ENCODE data around the gene STAT6.
"Not testable (repeated sequence)": the region's sequence is repeated elsewhere in the genome, so short reads cannot be mapped to it uniquely, and the experiment has no call there.

Gene STAT6

GRCh38 chr12:57127101-57127725 is 16.1 kb upstream of the STAT6 start:
- DNase-seq (ENCODE audit: low read depth), result peak; percentile 12

GRCh38 chr12:57126561-57126960 is 15.4 kb upstream of the STAT6 start:
- DNase-seq (ENCODE audit: low read depth), result no peak

- no peak for DNase-seq (ENCODE audit: low read depth)
These were observed 14.9 kb upstream of the STAT6 start for GRCh38 chr12:57126061-57126460.

- peak; percentile 61 for DNase-seq (ENCODE audit: low read depth)
These were observed 13.2 kb upstream of the STAT6 start for GRCh38 chr12:57124261-57124877.

GRCh38 chr12:57123813-57124212 is 12.7 kb upstream of the STAT6 start:
- DNase-seq (ENCODE audit: low read depth), result no peak

- not testable (repeated sequence) for DNase-seq (ENCODE audit: low read depth)
These were observed 9.6 kb upstream of the STAT6 start for GRCh38 chr12:57120718-57121117.

- no peak for DNase-seq (ENCODE audit: low read depth)
These were observed 8.3 kb upstream of the STAT6 start for GRCh38 chr12:57119294-57120085.

- no peak for DNase-seq (ENCODE audit: low read depth)
These were observed 7.6 kb upstream of the STAT6 start for GRCh38 chr12:57118711-57119271.

GRCh38 chr12:57116580-57117281 is 5.6 kb upstream of the STAT6 start:
- no peak for DNase-seq (ENCODE audit: low read depth)

- no peak for DNase-seq (ENCODE audit: low read depth)
These were observed 1.5 kb upstream of the STAT6 start for GRCh38 chr12:57112492-57113294.

GRCh38 chr12:57110104-57111030 is 795 bp downstream of the STAT6 start:
- peak; percentile 64 for DNase-seq (ENCODE audit: low read depth)

- DNase-seq (ENCODE audit: low read depth), result no peak
These were observed 1.7 kb downstream of the STAT6 start for GRCh38 chr12:57109207-57110103.

- DNase-seq (ENCODE audit: low read depth), result no peak
These were observed 3.6 kb downstream of the STAT6 start for GRCh38 chr12:57107456-57108155.

- DNase-seq (ENCODE audit: low read depth), result no peak
These were observed 5.0 kb downstream of the STAT6 start for GRCh38 chr12:57106021-57106708.

- no peak for DNase-seq (ENCODE audit: low read depth)
These were observed 6.0 kb downstream of the STAT6 start for GRCh38 chr12:57105011-57105753.

- no peak for DNase-seq (ENCODE audit: low read depth)
These were observed 6.8 kb downstream of the STAT6 start for GRCh38 chr12:57104292-57104910.

- DNase-seq (ENCODE audit: low read depth), result no peak
These were observed 7.3 kb downstream of the STAT6 start for GRCh38 chr12:57103856-57104255.
